ENCODE measurements around the gene LLCFC1.

LLCFC1 gene

GRCh38 chr7:142939226-142939910, at the start of gene LLCFC1:
LLCFC1 (plus strand) TSS chr7:142939484; CDS start chr7:142939622, 138 bp downstream.
- TF ChIP-seq CTCF (IDR thresholded peaks at IDR 0.05; ENCODE audit: borderline replicate concordance, insufficient read depth, low read depth, low read length) = peak; percentile 46

GRCh38 chr7:142889816-142890215, 49.5 kb upstream of the LLCFC1 start:
- TF ChIP-seq CTCF (IDR thresholded peaks at IDR 0.05; ENCODE audit: borderline replicate concordance, insufficient read depth, low read depth, low read length) = no peak
- H3K4me3 ChIP-seq (ENCODE audit: low read depth, low read length) = no peak overlapping the region

More at GRCh38 chr7:142939226-142939910, at the start of gene LLCFC1:
- H3K4me3 ChIP-seq (ENCODE audit: low read depth, low read length) = no peak within 1 kb of the TSS

- no peak overlapping the region for H3K4me3 ChIP-seq (ENCODE audit: low read depth, low read length)
Measured at GRCh38 chr7:142890874-142891485, 48.3 kb upstream of the LLCFC1 start.

GRCh38 chr7:142891490-142892082, 47.7 kb upstream of the LLCFC1 start:
- H3K4me3 ChIP-seq (ENCODE audit: low read depth, low read length) = no peak overlapping the region
- TF ChIP-seq CTCF (IDR thresholded peaks at IDR 0.05; ENCODE audit: borderline replicate concordance, insufficient read depth, low read depth, low read length) = no peak

More at GRCh38 chr7:142890874-142891485, 48.3 kb upstream of the LLCFC1 start:
- no peak for TF ChIP-seq CTCF (IDR thresholded peaks at IDR 0.05; ENCODE audit: borderline replicate concordance, insufficient read depth, low read depth, low read length)

GRCh38 chr7:142892951-142893350, 46.3 kb upstream of the LLCFC1 start:
- no peak for TF ChIP-seq CTCF (IDR thresholded peaks at IDR 0.05; ENCODE audit: borderline replicate concordance, insufficient read depth, low read depth, low read length)
- H3K4me3 ChIP-seq (ENCODE audit: low read depth, low read length) = no peak overlapping the region

GRCh38 chr7:142894112-142894984, 44.9 kb upstream of the LLCFC1 start:
- no peak overlapping the region for H3K4me3 ChIP-seq (ENCODE audit: low read depth, low read length)
- no peak for TF ChIP-seq CTCF (IDR thresholded peaks at IDR 0.05; ENCODE audit: borderline replicate concordance, insufficient read depth, low read depth, low read length)
